SK-N-DZ (cell line): ENCODE results near the gene C10orf90.

Source experiments
- DNase-seq: peaks from one replicate; pipeline ENCODE4 v3.0.0-alpha.2; 2015; ENCODE audit warnings: low spot score

The C10orf90 gene

DNA sequence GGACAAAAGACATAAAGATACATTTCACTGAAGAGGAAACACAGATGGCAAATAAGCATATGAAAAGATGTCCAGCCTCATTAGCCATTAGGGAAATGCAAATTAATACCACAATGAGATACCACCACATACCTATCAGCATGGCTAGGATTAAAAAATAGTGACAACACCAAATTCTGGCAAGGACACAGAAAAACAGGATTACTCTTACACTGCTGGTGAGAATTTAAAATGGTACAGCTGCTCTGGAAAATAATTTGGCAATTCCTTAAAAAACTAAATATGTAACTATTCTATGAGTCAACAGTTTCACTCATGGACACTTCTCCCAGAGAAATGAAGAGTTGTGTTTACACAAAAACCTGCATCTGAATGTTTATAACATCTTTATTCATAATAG lies 121.1 kb downstream of the C10orf90 start:
- no peak for DNase-seq

GRCh38 chr10:126544565-126544964 lies 125.9 kb downstream of the C10orf90 start:
- DNase-seq = no peak

DNA sequence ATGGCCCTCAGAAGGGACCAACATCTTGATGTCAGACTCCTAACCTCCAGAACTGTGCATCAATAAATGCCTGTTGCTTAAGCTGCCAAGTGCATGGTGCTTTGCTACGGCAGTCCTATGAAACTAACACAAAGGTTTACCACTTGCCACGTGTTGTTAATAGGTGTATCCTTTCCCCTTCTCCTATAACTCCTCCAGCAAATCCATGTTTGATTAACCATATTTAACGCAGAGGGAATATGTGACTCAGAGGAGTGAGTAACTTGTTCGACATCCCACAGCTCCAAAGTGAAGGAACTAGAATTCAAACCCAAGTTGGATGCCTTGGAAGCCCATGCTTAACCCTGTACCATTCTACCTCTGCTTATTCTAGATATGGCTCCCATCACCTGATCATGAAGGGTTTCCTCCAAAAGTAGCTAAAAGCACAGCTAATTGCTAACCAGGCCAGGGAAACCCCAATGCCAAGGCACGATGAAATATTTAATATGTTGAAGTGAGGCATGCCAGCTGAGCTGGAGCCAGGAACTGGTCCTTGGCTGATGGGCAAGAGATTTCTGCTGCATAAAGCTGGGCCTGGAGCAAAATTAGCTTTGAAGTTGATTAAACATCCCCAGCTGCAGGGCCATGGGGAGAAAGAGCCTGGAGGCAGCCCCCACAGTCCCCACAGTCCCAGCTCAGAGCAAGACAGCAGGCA lies 131.9 kb downstream of the C10orf90 start:
- no peak for DNase-seq

- no peak for DNase-seq
Measured at GRCh38 chr10:126536656-126537055, 133.8 kb downstream of the C10orf90 start.

DNA sequence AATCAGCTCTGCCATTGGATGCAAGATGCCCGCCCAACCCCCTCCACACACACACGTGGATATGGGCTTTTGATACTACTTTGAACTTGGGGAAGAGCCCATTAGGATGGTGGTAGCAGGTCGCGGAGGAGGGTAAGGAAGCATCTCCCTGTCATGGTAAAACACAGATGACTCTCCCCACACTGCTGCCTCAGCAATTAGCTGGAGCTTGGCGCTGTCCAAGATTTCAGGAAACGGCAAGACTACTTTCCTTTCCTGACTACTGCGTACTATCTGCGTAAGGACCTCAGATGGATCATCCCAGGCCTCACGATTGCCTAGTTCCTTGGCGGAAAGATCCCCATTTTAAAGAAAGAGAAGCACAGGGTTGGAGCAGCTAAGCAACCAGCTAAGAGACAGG lies 134.3 kb downstream of the C10orf90 start:
- no peak for DNase-seq

DNA sequence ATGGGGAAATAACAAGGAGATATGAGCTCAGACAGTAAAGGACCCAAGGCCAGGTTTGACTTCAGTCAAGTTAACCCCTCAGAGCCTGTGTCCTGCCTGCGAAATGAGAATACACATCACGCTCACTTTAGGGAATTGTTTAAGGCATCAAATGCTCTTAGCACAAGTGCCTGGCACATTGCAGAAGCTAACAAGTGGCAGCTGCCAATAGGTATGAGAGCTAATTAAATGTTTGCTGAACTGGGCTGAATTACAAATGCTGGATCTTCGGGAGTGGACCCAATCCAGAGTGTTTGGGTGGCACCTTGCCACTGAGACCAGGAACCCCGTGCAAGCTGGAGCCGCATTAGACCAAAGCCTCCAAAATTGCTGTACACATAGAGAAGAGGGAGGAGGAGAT lies 136.8 kb downstream of the C10orf90 start:
- no peak for DNase-seq

DNA sequence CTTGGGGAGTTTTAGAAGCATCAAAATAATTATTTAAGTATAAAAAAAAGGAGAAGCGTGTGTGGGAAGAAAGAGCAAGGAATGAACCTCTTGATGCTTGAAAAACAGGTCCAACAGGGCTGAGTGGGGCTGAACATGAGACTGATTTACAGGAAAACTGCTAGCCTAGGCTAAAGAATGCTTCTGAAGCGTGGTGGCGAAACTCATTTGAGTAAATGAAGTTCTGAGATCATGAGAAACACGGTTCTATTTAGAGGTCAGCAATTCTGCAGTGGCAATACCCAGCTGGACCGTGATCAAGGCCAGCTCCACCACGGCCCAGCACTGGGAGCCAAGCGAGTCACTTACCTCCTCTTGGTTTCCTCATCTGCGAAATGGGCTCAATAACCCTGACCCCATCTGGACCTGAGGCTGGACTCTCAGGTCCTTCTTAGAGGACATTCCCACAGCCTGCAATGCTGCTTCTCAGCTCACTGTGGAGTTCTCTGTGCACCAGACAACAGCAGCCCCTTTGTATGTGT lies 142.1 kb downstream of the C10orf90 start:
- no peak for DNase-seq

DNA sequence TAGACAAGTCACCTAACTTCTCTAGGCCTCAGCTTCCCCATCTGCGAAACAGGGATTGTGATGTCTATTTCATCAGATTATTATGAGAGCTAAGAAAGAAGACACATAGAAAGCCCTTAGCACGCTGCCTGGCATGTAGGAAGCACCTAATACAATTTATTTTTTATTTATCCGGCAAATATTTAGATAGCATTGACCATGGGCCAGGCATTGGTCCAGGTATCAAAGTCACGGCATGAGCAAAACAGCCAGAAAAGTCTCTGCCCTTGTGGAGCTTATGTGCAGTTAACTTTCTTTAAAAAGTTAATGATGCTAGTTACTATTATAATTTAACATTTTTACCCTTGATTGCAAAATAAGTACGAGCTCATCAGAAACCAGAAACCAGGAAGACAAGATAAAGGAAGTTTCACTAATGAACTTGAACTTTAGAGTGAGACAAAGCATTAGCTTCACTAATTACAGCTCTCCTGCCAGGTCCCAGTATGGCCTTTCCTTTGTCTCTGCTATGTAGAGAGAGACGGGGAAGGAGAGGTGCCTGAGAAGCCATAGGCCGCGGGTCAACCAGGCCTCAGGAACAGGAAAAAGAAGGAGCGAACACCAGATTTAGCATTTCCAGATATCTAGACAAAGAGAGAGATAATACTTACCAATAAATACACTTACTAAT lies 142.7 kb downstream of the C10orf90 start:
- no peak for DNase-seq

- DNase-seq = no peak
Measured at GRCh38 chr10:126525326-126525725, 145.2 kb downstream of the C10orf90 start.

DNA sequence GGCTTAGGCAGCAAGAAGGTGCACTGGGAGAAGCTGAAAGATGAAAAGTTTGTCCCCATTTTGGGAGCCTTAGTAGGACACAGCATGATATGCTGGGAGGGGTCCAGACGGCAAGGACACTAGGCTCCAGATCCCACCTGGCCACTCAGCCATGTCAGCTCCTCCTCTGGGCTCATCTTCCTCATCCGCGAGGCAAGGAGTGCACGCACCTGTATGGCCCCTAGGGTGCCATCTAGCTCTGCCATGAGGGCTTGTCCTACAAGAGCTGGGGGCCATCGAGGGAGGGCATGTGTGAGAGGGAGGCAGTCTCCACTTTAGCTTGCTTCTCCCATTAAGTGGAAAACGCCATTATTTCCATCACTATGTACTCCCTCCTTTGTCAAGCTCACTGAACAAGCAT lies 146.0 kb downstream of the C10orf90 start:
- no peak for DNase-seq

DNA sequence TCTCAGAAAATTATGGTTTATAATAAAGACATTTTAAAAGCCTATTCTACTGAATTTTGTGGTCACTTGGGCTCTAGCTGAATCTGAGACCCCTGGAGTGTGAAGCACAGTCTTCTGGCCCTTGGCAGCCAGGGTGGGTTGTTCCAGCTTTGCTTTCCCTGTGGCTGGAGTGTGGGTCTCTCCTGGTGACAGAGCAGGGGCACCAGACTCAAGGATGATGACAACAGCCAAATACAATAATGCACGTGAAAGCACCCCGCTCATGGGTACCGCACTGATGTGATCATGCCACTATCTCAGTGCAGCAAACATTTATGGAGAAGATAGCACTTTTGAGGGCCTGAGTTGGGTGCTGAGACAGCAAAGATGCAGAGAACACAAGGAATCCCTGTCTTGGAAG lies 147.4 kb downstream of the C10orf90 start:
- no peak for DNase-seq

- DNase-seq = no peak
Measured at GRCh38 chr10:126521399-126521798, 149.1 kb downstream of the C10orf90 start.

- DNase-seq = no peak
Measured at GRCh38 chr10:126520751-126521317, 149.7 kb downstream of the C10orf90 start.

DNA sequence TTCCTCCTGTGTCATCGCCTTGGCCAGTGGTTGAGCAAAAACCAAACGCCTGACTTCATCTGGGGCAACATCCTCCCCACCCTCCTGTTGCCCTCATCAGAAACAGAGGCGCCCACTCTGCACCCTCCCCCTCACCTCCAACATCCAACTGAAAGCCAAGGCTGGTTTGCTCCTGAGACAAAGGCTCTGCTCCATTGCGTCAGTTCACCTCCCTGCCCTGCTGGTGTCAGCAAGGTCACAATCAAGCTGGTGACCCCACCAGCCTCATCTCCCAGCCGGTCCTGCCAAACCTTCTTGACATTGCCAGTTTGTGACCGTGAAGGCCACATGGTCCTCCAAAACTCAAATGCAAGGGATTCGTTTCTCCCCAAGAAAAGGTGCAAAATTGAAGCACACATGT lies 150.5 kb downstream of the C10orf90 start:
- no peak for DNase-seq

DNA sequence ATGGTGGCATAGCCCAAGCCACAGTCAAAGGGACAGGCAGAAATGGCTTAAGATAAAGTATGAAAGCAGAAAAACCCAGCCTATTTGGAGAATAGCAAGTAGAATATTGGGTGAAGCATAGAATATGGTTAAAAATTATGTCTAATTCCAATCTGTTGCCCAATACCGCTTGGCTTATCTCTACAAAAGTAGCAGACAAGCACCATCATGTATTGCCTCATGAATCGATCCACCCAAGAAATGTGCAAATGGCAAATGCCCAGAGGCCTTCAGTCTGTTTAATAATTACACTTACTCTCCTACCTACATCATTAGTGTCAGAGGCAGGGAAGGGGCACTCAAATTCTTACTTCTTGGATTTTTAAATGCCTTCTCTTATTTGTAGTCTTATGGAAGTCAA lies 151.3 kb downstream of the C10orf90 start:
- no peak for DNase-seq

GRCh38 chr10:126518218-126519080 lies 152.0 kb downstream of the C10orf90 start:
- no peak for DNase-seq

DNA sequence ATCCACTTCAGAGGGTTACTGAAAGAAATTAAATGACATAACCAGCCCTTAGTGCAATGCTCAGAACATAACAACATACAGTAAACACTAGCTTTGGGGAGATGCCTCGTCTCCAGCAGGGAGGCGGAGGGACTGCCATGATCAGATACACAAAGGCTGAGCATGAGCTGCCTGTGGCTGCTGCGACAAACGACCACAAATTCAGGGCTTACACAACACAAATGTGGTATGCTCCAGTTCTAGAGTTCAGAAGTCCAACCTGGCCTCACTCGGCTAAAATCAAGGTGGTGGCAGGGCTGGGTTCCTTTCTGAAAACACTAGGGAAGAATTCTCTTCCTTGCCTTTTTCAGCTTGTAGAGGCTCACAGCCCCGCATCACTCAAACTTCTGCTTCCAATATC lies 154.0 kb downstream of the C10orf90 start:
- no peak for DNase-seq

DNA sequence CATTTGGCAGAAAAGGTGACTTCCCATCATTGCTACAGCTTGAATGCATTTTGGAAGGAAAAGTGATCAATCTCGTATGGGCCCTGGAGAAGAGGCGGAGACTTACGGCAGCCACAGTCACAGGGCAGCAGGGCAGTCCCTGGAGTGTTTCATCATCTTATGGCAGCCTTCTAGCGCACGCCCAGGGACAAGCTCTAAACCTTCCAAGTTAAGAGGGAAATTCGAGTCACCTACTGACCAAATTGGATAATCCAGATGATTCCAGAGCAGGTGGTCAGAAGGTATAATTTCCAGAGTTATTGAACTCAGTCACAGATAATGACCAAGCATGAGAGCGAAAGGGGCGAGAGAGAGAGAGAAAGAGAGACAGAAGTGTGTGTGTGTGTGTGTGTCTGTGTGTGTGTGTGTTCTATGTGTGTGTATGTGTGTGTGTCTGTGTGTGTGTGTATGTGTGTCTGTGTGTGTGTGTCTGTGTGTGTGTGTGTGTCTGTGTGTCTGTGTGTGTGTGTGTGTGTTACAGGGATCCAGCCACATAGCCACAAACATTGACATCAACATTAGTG lies 158.5 kb downstream of the C10orf90 start:
- no peak for DNase-seq

DNA sequence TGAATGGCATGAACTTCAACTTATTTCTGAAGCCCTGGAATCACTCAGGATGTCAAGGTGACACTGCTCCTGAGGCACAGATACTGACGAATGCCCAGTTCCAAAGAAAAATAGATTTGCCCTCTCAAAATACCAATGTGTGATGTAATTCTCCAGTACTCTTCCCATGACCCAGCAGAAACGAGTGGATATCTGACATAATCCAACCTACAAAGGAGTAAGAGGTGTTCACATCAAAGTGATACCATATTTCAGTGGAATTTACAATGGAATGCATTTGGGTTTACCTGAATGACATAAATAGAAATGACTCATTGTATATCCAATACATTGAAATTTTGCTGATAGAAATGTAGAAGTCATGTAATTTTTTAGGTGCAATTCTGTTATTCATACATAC lies 161.3 kb downstream of the C10orf90 start:
- no peak for DNase-seq

DNA sequence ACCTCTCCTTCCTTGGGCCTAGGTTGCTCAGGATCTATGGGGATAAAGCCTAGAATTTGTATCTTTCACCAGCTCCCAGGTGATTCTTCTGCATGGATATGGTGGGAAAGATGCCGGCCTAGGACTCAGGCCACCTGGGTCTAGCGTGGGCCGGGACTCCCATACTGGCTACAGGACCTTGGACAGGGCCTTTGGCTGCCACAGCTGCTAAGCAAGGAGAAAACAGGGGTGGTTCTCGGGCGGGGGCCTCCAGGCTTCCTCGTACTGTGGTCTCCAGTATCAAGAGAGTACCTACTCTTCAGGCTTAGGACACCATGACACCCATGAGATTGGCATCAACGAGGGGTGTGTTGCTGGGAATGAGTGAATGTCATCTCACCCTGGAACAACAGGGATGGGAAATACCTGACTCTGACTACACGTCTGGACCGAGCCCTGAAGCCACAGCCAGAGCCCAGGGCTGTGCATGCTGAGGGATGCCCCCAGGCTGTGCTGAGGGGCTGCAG lies 161.9 kb downstream of the C10orf90 start:
- no peak for DNase-seq

DNA sequence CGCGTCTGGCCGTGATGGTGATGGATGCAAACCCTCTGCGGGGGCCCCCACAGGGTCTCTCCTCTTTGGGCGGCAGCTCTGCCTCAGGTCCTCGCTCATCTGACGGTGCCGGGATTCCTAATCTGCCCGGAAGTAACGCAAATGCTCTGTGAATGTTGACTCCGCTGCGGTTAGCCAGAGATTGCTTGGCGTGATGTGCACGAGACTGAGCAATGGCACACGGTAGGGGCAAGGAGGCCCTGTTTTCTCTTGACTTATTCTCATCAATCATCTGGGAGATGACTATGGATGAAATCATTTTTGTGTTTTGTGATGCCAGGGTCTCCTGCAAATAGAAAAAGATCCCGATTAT lies 165.8 kb downstream of the C10orf90 start:
- no peak for DNase-seq
